ENCODE results near the gene NUCKS1.

NUCKS1 gene

DNA sequence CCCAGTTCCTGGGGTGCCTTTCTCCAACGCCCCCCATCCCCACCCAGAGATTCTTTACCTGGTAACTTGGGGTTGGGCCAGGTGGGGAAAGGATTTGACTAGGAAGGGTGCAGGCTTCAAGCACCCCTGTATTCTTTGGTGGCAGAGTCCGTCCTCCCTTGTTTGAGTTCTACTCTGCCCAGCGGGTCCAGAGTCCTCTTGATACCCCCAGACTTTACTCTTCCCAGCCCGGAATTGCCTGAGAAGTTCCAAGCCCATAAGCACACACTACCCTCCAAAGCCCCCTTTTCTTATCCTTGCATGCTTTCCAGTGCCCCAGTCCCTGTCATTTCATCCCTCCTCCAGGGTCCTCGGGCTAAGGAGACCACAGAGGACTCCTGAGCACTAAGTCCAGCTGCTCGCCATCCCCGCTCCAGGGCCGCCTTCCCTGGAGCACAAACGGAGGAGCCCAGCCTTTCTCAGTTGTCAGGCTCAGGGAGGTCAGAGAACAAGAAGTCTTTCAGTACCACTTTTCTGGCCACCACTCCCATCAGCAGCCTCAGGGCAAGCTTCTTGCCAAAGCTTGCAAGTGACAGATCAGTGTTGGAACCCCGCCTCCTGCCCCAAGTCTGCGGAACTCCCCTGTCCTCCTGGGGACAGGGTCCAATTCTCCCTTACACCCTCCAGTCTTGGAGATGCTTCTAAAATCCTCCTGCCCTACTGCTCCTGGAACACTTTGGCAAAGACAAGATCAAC is 81.9 kb downstream of the NUCKS1 start:
- DNase-seq: no peak

DNA sequence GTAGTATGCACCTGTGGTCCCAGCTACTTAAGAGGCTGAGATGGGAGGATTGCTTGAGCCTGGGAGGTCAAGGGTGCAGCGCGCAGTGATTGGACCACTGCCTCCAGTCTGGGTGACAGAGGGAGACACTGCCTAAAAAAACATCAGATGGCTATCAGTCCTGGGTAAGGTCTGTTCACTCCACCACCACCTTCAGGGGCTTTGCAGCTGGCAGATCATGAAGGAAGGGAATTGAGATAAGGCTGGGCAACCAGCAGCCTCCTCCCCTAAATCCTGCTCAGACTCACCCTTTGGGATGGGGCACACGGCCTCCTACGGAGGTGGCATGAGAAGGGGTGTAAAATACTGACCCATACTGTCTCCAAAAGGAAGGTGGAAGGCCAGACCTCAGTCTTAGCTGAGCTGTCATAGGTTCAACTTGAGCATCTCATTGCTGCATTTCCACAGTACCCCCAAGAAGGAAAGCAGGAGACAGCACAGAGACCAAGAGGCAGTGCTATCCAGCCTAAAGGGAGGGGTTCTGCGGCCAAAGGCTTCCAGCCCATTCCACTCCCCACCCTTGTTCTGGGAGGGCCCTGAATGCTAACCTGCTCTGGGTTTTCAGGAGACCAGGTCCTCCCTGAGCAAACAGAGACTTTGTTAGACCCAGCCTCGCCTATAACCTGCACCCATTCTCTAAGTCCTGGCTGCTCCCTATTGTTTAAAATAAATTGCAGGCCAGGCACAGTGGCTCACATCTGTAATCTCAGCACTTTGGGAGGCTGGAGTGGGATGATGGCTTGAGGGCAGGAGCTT is 83.4 kb downstream of the NUCKS1 start:
- no peak for DNase-seq

DNA sequence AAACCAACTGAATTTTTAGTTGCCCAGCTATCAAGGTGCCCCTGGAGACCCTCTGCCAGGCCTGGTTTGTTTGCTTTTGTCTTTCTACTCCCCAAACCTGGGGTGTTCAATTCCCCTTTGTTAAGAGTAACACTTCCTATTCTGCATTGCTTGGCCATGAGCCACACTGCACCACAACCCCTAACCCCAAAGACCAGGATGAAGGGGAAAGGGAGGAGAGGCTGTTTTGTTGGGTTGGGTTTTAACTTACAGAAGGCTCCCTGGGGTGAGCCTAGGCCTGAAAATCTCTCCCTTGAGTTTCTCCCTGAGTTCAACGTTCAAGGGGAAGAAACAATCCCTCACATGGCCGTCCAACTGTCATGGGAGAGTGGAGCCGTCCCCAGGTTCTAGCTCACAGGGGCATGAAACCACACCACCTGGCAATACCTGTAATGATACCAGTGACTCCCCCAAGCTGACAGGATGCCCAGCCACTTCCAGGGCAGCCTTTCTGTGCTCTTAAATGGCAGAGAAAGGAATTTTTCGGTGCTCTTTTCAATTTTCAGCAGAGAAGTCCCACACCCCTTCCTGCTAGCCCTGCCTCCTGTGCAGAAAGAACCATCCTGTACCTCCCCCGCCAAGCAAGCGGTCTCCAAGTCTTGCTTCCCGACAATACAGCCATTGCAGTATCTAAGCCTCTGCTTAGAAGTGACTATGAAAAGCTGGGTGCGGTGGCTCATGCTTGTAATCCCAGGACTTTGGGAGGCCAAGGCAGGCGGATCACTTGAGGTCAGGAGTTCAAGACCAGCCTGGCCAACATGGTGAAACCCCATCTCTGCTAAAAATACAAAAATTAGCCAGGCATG is 84.6 kb downstream of the NUCKS1 start:
- DNase-seq: no peak

DNA sequence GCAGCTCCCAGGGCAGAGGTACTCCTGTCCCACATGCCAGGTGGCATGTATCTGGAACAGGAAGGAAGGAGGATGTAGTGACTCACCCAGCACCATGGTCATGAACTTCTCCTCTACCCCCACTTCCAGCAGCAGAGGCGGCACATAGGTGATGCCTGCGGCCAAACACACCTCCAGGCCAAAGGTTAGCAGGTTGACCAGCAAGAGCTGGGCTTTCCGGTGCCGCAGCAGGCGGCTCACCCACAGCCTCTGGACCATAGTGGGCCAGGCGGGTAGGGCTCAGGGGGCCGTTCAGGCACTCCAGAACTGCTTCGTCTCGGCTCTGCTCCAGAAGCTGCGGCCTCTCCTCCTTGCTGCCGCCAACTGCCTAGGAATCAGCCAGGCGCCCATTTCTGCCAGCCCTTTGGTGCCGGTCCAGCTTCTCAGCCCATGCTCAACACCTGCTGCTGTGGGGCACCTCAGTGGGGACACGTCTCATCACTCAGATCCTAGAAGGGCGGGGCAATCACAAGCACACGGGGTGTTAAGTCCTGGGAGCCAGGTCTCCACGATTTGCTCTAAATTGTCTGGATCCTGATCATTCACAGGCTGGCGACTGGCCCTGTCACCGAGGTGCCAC is 85.5 kb downstream of the NUCKS1 start:
- no peak for DNase-seq

DNA sequence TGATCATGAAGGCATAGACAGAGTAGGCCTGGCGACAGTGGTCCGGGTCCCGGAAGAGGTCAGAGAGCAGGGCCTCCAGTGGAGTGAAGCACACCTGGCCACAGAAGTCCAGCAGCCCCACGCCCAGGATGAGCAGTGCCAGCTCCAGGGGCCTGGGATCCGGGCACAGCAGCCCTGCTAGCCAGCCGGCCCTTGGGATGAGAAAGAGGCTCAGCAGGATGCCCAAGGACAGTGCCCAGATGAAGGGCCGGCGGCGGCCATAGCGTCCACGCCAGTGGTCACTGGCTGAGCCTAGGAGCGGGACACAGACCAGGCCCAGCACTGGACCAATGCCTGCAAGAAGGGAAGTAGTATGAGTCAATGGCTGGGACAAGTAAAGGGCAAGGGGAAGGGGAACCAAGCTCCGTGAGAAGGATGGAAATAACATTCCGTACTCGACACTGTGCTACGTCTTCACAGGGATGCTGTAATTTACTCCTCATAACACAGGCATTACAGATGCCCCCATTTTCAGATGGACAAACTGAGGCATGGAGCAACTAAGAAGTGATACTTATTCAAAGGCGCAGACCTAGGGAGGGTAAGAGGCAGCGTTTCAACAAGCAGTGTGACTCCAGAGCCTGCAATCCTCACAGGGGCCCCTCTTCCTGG is 86.6 kb downstream of the NUCKS1 start:
- DNase-seq: no peak
